Skin epidermis (tissue), 12 donors: ENCODE measurements around the gene METTL24.

Experiments
- H3K27ac ChIP-seq, 21 experiments: fragments of 200-600 bp; sonication (generic) in 11 of 21; one replicate each; pipeline ENCODE4 v1.5.0; 2020; ENCODE audit warnings: mild to moderate bottlenecking in 3 of 21, inconsistent platforms in 2 of 21, moderate library complexity in 2 of 21
- H3K4me3 ChIP-seq, 7 experiments: fragments of 200-600 bp; sonication (generic) in 2 of 7; one replicate each; pipeline ENCODE4 v1.5.0; 2020; ENCODE audit warnings: inconsistent platforms in 2 of 7, mild to moderate bottlenecking in 2 of 7, moderate library complexity in 1 of 7

METTL24 gene

GRCh38 chr6:110233770-110234374, 124.3 kb downstream of the METTL24 start:
- H3K27ac ChIP-seq = peak overlapping the region in 2 of 21 experiments; percentile 14 to 26
- H3K4me3 ChIP-seq = no peak overlapping the region

- Histone ChIP-seq H3K4me3 (no peak overlapping the region), H3K27ac (peak overlapping the region in 2 of 21 experiments; percentile 21 to 58)
Observed at GRCh38 chr6:110232450-110232849, 125.7 kb downstream of the METTL24 start.

- Histone ChIP-seq H3K4me3 (no peak overlapping the region), H3K27ac (no peak overlapping the region)
Observed at GRCh38 chr6:110226261-110226660, 131.9 kb downstream of the METTL24 start.

- Histone ChIP-seq H3K27ac (no peak overlapping the region), H3K4me3 (no peak overlapping the region)
Observed at GRCh38 chr6:110221738-110222137, 136.4 kb downstream of the METTL24 start.

GRCh38 chr6:110217266-110217665, 140.9 kb downstream of the METTL24 start:
- Histone ChIP-seq H3K27ac (no peak overlapping the region), H3K4me3 (no peak overlapping the region)

- no peak overlapping the region for H3K27ac ChIP-seq
- no peak overlapping the region for H3K4me3 ChIP-seq
Observed at GRCh38 chr6:110216140-110216539, 142.0 kb downstream of the METTL24 start.

GRCh38 chr6:110214338-110214737, 143.8 kb downstream of the METTL24 start:
- Histone ChIP-seq H3K27ac (no peak overlapping the region), H3K4me3 (no peak overlapping the region)

- Histone ChIP-seq H3K4me3 (no peak overlapping the region), H3K27ac (no peak overlapping the region)
Observed at GRCh38 chr6:110211753-110212152, 146.4 kb downstream of the METTL24 start.

GRCh38 chr6:110207652-110208051, 150.5 kb downstream of the METTL24 start:
- Histone ChIP-seq H3K27ac (no peak overlapping the region), H3K4me3 (no peak overlapping the region)

GRCh38 chr6:110201151-110201884, 156.8 kb downstream of the METTL24 start:
- Histone ChIP-seq H3K27ac (no peak overlapping the region), H3K4me3 (no peak overlapping the region)

GRCh38 chr6:110198561-110198960, 159.6 kb downstream of the METTL24 start:
- Histone ChIP-seq H3K27ac (no peak overlapping the region), H3K4me3 (no peak overlapping the region)

GRCh38 chr6:110196874-110197273, 161.3 kb downstream of the METTL24 start:
- no peak overlapping the region for H3K27ac ChIP-seq
- no peak overlapping the region for H3K4me3 ChIP-seq

- H3K4me3 ChIP-seq = no peak overlapping the region
Observed at GRCh38 chr6:110195639-110196038, 162.5 kb downstream of the METTL24 start.

More at GRCh38 chr6:110195639-110196038, 162.5 kb downstream of the METTL24 start:
- H3K27ac ChIP-seq = no peak overlapping the region
